ENCODE measurements around the gene CARD8. TPM values are rescaled to one million over a fixed set of nuclear protein-coding genes. Genes with fewer than 3 reads are reported as not detected.

The CARD8 gene
- total and polyA plus RNA-seq, 2 of the 8 experiments (the other 6 are each of a cell fraction or from before 2014, with no cell fraction given): 8.9 to 24.4 TPM

GRCh38 chr19:48203794-48204628 is 51.7 kb downstream of the CARD8 start (continued):
- TF ChIP-seq RNF2 (IDR thresholded peaks at IDR 0.05; ENCODE audit: borderline replicate concordance, low read depth, low read length, missing control alignments, poor library complexity, severe bottlenecking) (no peak), EGR1 (IDR thresholded peaks at IDR 0.05; ENCODE audit: borderline replicate concordance, low read depth, low read length) (no peak), RXRA (IDR thresholded peaks at IDR 0.05; ENCODE audit: insufficient read depth, low read depth, low read length) (no peak), SIRT6 (IDR thresholded peaks at IDR 0.05; ENCODE audit: low read length) (no peak), HDAC6 (IDR thresholded peaks at IDR 0.05; ENCODE audit: low read depth, low read length) (no peak), CHD2 (IDR thresholded peaks at IDR 0.05; ENCODE audit: low read length) (peak; percentile 60; the same call in 1 of the 2 replicates), RAD21 (IDR thresholded peaks at IDR 0.05 in 1 of 2, conservative IDR thresholded peaks at IDR 0.05 in 1 of 2; ENCODE audit: low read depth in 2 of 2, low read length in 2 of 2) (no peak), CHD7 (IDR thresholded peaks at IDR 0.05; ENCODE audit: insufficient replicate concordance, low read length) (no peak), JUND (IDR thresholded peaks at IDR 0.05; ENCODE audit: low read length) (no peak)

All from H1 (cell line).